ENCODE data around the gene MASP1. TPM values are rescaled to one million over a fixed set of nuclear protein-coding genes. Genes with fewer than 3 reads are reported as not detected.

MASP1 gene
- total RNA-seq, 2 experiments from 2014 or later, result not detected

DNA sequence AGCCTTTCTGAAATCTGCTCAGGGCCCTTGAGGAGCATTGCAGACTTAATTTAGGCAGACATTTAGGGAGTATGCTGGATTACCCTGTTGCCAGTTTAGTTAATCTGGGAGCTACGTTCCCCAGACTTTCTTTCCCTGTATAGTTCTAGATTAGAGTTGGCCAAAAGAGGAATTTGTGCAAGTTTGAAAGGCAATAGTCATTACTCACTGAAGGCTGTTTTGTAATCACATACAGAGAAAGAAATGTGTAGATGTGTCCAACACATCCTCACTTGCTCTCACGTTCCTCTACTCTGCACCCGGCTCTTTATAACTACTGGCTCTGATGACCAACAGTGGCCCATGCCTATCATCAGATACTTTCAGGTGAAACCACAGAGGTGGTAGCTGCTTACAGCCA is 24.2 kb downstream of the MASP1 start:
- no peak overlapping the region for H3K27ac ChIP-seq (ENCODE audit: low read depth, low read length, poor library complexity, severe bottlenecking)
- no peak overlapping the region for H2AFZ ChIP-seq (ENCODE audit: low read length)
- no peak for DNase-seq (ENCODE audit: low spot score)
- POLR2A ChIA-PET, result interaction anchor here (0.6 kb wide), 1 partner anchor 1630 kb away, joined by 3 read pairs; no protein-coding TSS in a partner anchor
- no peaks in the 10 kb centered on the region for H4K20me1 ChIP-seq (ENCODE audit: insufficient read depth, low read length)
- H3K4me3 ChIP-seq (ENCODE audit: low read depth, low read length, poor library complexity, severe bottlenecking), result no peak overlapping the region
- no peak overlapping the region for H3K4me2 ChIP-seq (ENCODE audit: low read length)
- no peaks in the 10 kb centered on the region for H3K79me2 ChIP-seq (ENCODE audit: insufficient read depth, low read depth, low read length)
- BruUV-seq (replicated peaks), result no TSS peak
- no peaks in the 10 kb centered on the region for H3K36me3 ChIP-seq (ENCODE audit: insufficient read depth, low read length)
- no peak for TF ChIP-seq EZH2phosphoT487 (IDR thresholded peaks at IDR 0.05; ENCODE audit: borderline replicate concordance, low read depth, low read length)
- TF ChIP-seq, protein P1, sequence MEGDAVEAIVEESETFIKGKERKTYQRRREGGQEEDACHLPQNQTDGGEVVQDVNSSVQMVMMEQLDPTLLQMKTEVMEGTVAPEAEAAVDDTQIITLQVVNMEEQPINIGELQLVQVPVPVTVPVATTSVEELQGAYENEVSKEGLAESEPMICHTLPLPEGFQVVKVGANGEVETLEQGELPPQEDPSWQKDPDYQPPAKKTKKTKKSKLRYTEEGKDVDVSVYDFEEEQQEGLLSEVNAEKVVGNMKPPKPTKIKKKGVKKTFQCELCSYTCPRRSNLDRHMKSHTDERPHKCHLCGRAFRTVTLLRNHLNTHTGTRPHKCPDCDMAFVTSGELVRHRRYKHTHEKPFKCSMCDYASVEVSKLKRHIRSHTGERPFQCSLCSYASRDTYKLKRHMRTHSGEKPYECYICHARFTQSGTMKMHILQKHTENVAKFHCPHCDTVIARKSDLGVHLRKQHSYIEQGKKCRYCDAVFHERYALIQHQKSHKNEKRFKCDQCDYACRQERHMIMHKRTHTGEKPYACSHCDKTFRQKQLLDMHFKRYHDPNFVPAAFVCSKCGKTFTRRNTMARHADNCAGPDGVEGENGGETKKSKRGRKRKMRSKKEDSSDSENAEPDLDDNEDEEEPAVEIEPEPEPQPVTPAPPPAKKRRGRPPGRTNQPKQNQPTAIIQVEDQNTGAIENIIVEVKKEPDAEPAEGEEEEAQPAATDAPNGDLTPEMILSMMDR (conservative IDR thresholded peaks at IDR 0.05; ENCODE audit: low read length), result no peak
- 0 out of 2 replicates have a peak, but pooled peaks cover 11% of the 10 kb centered on the region for H3K9me3 ChIP-seq (ENCODE audit: low read length)
- intact Hi-C loops (cut with micrococcal nuclease; ENCODE audit: unreplicated experiment), result no loop called here
- no peaks in the 10 kb centered on the region for H3K9me2 ChIP-seq (ENCODE audit: insufficient read depth, low read length)
- H3K4me1 ChIP-seq (ENCODE audit: insufficient read depth, low read length, poor library complexity, severe bottlenecking), result no peaks in the 10 kb centered on the region
- CTCF ChIA-PET (ENCODE audit: unreplicated experiment), result interaction anchor here (0.9 kb wide), 1 partner anchor 32 kb away, joined by 3 read pairs; no protein-coding TSS in a partner anchor

DNA sequence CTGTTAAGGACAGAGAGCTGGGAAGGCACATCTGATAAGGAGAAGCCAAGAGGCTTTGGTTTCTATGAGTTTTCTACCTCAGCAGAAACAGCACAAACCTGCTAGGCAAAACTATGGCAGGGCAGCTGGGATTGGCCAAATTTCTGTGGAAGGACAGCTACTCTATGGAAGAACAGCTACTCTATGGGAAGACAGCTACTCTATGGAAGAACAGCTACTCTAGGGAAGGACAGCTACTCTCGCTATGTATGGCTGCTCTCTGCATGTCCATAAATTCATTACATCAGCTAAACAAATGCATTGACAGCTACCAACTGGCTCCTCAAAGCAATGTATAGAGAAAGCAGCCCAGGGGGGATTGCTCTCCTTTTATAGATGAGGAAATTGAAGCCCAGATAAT is 24.8 kb downstream of the MASP1 start:
- H3K4me1 ChIP-seq (ENCODE audit: insufficient read depth, low read length, poor library complexity, severe bottlenecking), result no peaks in the 10 kb centered on the region
- H3K27ac ChIP-seq (ENCODE audit: low read depth, low read length, poor library complexity, severe bottlenecking), result no peak overlapping the region
- no TSS peak for BruUV-seq (replicated peaks)
- H3K4me2 ChIP-seq (ENCODE audit: low read length), result no peak overlapping the region
- no peaks in the 10 kb centered on the region for H4K20me1 ChIP-seq (ENCODE audit: insufficient read depth, low read length)
- no peak overlapping the region for H2AFZ ChIP-seq (ENCODE audit: low read length)
- ChIA-PET POLR2A (interaction anchor here (0.6 to 1.5 kb wide), 3 partner anchors 12 to 1630 kb away, joined by 3 read pairs; no protein-coding TSS in a partner anchor), CTCF (ENCODE audit: unreplicated experiment) (interaction anchor here (0.9 kb wide), 1 partner anchor 31 kb away, joined by 3 read pairs; no protein-coding TSS in a partner anchor)
- intact Hi-C loops (cut with micrococcal nuclease; ENCODE audit: unreplicated experiment), result no loop called here
- no peaks in the 10 kb centered on the region for H3K9me2 ChIP-seq (ENCODE audit: insufficient read depth, low read length)
- no peaks in the 10 kb centered on the region for H3K36me3 ChIP-seq (ENCODE audit: insufficient read depth, low read length)
- H3K9me3 ChIP-seq (ENCODE audit: low read length), result 0 out of 2 replicates have a peak, but pooled peaks cover 11% of the 10 kb centered on the region
- H3K79me2 ChIP-seq (ENCODE audit: insufficient read depth, low read depth, low read length), result no peaks in the 10 kb centered on the region
- TF ChIP-seq EZH2phosphoT487 (IDR thresholded peaks at IDR 0.05; ENCODE audit: borderline replicate concordance, low read depth, low read length), result no peak
- TF ChIP-seq, protein P1 (conservative IDR thresholded peaks at IDR 0.05; ENCODE audit: low read length), result no peak
- H3K4me3 ChIP-seq (ENCODE audit: low read depth, low read length, poor library complexity, severe bottlenecking), result no peak overlapping the region
- no peak for DNase-seq (ENCODE audit: low spot score)

DNA sequence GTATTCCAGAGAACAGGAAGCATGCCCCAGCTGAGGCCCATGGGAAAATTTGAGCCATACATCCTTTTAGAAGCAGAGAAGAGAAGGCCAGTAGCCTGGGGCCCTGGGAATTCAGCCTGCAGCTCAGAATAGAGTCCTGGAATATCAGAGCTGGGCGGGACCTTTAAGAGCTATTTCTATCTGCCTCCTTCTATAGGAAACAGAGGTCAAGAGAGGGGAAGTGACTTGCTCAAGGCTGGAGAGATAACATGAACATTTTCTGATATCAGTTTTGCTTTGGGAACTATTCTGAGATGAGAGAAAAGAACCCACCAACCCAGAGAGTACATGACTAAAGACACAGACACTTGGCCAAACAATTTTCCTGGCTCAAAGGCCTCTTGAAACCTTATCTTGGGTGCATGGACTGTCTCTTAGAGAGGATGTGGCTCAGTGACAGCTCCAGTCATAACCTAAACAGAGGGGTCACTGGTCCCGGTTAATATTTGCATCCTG is 26.0 kb downstream of the MASP1 start:
- Histone ChIP-seq H3K79me2 (ENCODE audit: insufficient read depth, low read depth, low read length) (no peaks in the 10 kb centered on the region), H3K9me2 (ENCODE audit: insufficient read depth, low read length) (no peaks in the 10 kb centered on the region), H3K4me3 (ENCODE audit: low read depth, low read length, poor library complexity, severe bottlenecking) (no peak overlapping the region), H3K4me2 (ENCODE audit: low read length) (no peak overlapping the region), H3K9me3 (ENCODE audit: low read length) (0 out of 2 replicates have a peak, but pooled peaks cover 11% of the 10 kb centered on the region), H3K4me1 (ENCODE audit: insufficient read depth, low read length, poor library complexity, severe bottlenecking) (no peaks in the 10 kb centered on the region), H3K27ac (ENCODE audit: low read depth, low read length, poor library complexity, severe bottlenecking) (no peak overlapping the region), H3K36me3 (ENCODE audit: insufficient read depth, low read length) (no peaks in the 10 kb centered on the region), H2AFZ (ENCODE audit: low read length) (no peak overlapping the region), H4K20me1 (ENCODE audit: insufficient read depth, low read length) (no peaks in the 10 kb centered on the region)
- TF ChIP-seq EZH2phosphoT487 (IDR thresholded peaks at IDR 0.05; ENCODE audit: borderline replicate concordance, low read depth, low read length), result no peak
- TF ChIP-seq, protein P1 (conservative IDR thresholded peaks at IDR 0.05; ENCODE audit: low read length), result no peak
- CTCF ChIA-PET (ENCODE audit: unreplicated experiment), result no interaction called here
- DNase-seq (ENCODE audit: low spot score), result no peak
- intact Hi-C loops (cut with micrococcal nuclease; ENCODE audit: unreplicated experiment), result no loop called here
- POLR2A ChIA-PET, result interaction anchor here (1.5 kb wide), 1 partner anchor 13 kb away, joined by 3 read pairs; no protein-coding TSS in a partner anchor
- no TSS peak for BruUV-seq (replicated peaks)

Measured in OCI-LY7 (cell line).